Fibroblast of lung (primary cell): Measurements from ENCODE around the gene KIRREL3.

Experiments used
- EZH2 ChIP-seq: IDR thresholded peaks from 2 replicates; pipeline ENCODE4 v1.5.1; 2012; ENCODE audit warnings: low read length, control low read depth, mild to moderate bottlenecking; ENCODE audit errors: missing control alignments
- TF ChIP-seq, protein P1 (sequence below), 2 donors: IDR thresholded peaks in 1 of 2; conservative IDR thresholded peaks in 1 of 2; 1 replicate in 1 of 2; 2 replicates in 1 of 2; pipeline ENCODE4 v1.5.1; 2011 to 2012; ENCODE audit warnings: low read length in 2 of 2, control low read depth in 1 of 2, inconsistent platforms in 1 of 2, low read depth in 1 of 2, mild to moderate bottlenecking in 1 of 2

DNA sequence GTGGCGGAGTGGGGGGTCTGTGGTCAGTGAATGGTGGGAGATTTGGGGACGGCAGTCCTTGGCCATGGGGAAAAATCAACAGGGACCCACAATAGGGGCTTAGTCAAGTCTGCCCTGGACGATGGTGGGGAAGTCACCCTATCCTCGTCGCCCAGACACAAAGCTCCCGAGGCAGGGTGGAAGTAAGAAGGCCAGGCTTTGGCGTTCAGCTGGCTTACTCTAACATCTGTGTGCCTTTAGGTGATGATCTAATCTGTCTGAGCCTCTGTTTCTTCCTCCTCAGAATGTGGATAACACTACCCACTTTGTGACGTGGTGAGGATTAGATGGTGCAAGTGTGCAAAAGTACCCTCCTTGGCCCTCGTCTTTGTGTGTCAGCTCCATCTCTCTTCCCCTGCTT, 452.9 kb downstream of the KIRREL3 start:
- TF ChIP-seq EZH2: no peak
- TF ChIP-seq, protein P1, sequence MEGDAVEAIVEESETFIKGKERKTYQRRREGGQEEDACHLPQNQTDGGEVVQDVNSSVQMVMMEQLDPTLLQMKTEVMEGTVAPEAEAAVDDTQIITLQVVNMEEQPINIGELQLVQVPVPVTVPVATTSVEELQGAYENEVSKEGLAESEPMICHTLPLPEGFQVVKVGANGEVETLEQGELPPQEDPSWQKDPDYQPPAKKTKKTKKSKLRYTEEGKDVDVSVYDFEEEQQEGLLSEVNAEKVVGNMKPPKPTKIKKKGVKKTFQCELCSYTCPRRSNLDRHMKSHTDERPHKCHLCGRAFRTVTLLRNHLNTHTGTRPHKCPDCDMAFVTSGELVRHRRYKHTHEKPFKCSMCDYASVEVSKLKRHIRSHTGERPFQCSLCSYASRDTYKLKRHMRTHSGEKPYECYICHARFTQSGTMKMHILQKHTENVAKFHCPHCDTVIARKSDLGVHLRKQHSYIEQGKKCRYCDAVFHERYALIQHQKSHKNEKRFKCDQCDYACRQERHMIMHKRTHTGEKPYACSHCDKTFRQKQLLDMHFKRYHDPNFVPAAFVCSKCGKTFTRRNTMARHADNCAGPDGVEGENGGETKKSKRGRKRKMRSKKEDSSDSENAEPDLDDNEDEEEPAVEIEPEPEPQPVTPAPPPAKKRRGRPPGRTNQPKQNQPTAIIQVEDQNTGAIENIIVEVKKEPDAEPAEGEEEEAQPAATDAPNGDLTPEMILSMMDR (conservative IDR thresholded peaks at IDR 0.05 in 1 of 2, IDR thresholded peaks at IDR 0.05 in 1 of 2; ENCODE audit: low read depth in 1 of 2, low read length in 2 of 2): no peak
